Right lung (tissue), 5 donors: ENCODE measurements around the gene IPP. TPM values are rescaled to one million over a fixed set of nuclear protein-coding genes. Genes with fewer than 3 reads are reported as not detected.
A peak's percentile ranks its signal among the peaks of the same experiment; 100 is the strongest.
"Not testable (repeated sequence)": the region's sequence is repeated elsewhere in the genome, so short reads cannot be mapped to it uniquely, and the experiment has no call there.

ENCODE experiments used
- DNase-seq, 2 donors: peaks; one replicate each; pipeline ENCODE4 v3.0.0-alpha.2; 2013
- polyA plus RNA-seq, 5 donors: library from polyadenylated mRNA; unstranded; fragments of 120-200 nt; gene quantifications; one replicate each; pipeline versions ENCODE4 v1.2.1 to v1.2.3, GENCODE V29; 2013; ENCODE audit warnings: inconsistent platforms in 1 of 5, low replicate concordance in 1 of 5; ENCODE audit not compliant: insufficient read length in 5 of 5, insufficient read depth in 1 of 5

The IPP gene
- polyA plus RNA-seq, 5 donors = 19.2 to 23.9 (median 22.9) TPM

DNA sequence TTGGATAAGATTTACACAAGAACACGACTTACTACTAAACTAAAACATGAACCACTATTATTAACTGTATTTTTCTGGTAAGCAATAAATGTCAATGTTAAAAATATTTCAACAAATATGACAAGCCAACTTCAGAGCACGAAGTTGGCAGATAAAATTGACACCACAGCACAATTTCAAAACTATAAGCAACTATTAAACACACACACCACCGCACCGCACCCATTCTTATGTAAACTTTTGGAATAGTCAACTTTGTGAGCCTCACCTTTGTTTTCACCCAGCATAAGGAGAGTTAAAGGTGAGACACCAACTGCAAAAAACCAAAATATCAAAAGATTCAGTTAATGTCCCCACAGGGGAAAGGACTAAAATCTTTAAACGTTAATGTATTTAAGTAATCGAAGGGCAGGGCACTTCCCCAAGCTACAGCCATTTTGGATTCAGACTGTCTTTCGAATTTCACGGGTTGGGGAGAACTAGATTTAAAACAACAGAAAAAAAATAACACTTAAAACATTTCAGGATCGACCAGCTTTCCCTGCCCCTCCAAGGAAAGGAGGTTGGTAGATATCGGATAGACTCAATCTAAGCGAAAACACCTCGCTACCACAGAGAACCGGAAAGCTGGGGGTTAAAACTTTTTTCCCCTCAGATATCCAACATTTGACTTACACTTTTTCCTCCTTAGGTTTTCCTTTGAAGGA lies 65.0 kb downstream of the IPP start:
- peak in 1 of 2 donors; percentile 24 for DNase-seq

DNA sequence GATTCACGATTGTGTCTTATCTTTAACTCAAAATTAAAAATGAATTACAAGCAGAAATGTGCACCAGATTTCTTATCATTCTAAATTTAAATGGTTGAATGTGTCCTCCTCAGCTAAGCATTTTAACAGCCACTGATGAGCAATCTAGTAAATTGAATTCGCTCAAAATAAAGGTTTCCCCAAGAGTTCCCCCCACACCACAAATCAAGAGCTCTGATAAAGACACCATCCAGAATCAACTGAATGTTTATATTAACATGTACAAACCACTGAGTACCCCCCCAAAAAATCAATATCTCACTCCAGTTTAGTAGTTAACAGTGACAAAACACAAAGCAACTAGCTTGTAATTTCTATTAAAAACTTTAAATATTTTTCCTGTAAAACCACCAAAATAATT lies 66.1 kb downstream of the IPP start:
- DNase-seq = no peak

DNA sequence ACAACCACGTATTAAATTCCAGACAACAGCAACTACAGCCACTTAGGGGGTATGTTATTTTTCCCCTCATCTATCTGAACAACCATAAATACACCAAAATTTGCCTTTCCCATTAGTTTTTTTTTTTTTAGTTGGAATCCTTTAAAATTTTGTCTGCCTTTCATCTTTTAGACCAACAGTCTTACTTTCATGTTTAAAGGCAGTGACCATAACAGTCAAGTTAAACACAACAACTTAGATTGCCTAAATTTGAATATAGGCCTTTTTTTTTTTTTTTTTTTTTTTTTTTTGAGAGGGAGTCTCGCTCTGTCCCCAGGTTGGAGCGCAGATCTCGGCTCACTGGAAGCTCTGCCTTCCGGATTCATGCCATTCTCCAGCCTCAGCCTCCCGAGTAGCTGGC lies 67.5 kb downstream of the IPP start:
- no peak for DNase-seq

DNA sequence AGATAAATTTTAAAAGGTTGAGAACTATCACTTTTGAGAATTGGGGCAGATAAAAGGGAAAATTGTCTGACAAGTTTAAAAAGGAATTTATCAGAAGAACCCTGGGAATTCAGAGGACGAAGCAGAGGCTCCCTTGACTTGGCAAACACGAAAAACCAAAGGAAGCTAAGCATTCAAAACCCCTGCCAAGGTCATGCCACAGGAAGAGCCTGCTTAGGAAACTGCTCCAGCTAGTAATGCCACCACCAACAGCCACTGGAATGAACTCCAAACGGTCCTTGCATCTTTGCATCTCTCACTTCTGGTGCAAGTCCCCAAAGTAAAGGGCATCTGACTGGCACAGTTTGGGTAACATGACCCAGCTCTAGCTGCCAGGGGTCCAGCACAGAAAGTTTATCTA lies 71.3 kb downstream of the IPP start:
- no peak for DNase-seq

DNA sequence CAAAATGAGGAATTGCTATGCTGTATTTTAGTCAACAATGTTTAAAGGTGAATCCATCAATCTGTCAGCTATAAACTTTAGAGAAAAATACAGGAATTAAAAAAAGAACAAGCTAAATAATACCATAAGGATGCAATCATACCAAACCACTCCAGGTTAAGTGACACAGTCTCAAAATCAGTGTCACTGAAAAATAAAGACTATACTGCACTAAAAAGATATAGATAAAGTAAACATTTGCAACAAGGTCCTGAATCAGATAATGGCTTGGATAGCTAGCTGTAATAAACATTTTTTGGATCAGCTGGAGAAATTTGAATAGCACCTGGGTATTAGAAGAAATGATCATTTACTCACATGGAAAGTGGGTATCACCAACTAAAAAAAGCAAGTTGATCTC lies 72.0 kb downstream of the IPP start:
- no peak for DNase-seq

DNA sequence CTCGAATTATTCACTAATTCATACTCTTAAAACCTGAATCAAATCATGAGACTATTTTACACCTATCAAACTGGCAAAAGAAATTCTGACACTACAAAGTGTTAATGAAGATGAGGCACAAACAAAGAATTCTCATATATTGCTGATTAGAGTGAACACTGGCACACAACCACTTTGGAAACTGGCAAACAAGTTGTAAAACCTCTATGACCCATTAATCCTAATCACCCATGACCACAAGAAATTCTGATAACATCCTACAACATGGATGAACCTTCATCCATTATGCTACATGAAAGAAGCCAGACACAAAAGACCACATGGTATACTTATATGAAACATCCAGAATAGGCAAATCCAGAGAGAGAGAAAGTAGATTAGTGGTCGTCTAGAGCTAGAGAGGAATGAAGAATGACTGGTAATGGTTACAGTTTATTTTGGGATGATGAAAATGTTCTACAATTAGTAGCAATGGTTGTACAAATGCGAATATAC lies 72.7 kb downstream of the IPP start:
- no peak for DNase-seq

DNA sequence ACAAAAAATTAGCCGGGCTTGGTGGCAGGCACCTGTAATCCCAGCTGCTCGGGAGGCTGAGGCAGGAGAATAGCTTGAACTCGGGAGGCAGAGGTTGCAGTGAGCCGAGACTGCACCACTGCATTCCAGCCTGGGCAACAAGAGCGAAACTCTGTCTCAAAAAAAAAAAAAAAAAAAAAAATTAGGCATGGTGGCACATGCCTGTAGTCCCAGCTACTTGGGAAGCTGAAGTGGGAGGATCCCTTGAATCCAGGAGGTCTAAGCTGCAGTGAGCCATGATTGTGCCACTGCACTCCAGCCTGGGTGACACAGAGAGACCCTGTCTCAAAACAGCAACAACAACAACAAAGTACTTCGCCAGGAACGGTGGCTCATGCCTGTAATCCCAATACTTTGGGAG lies 73.9 kb downstream of the IPP start:
- DNase-seq = not testable (repeated sequence)

DNA sequence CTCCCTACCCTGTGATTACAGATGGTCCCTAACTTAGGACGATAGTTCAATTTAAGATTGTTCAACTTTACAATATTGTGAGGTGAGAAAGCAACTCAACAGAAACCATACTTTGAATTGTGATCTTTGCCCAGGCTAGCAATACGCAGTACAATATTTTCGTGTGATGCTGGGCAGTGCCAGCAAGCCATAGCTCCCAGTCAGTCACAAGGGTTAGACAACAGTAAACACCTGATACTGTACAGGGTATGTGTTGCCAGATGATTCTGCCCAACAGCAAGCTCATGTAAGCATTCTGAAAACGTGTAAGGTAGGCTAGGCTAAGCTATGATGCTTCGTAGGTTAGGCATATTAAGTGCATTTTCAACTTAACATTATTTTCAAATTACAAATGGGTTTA lies 76.0 kb downstream of the IPP start:
- no peak for DNase-seq

DNA sequence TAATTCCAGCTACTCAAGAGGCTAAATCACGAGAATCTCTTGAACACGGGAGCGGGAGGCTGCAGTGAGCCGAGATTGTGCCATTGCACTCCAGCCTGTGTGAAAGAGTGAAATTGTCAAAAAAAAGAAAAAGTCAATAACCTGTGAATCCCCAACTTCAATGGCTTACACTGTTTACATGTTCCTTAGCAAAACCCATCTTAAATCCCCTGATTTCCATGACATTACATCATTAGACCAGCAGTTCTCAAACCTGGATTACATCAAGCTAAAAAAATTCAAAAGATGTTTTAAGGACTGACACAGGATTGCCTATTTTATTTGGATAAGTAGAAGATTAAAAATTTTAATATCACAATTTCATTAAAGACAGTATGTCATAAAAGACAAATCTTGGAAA lies 76.5 kb downstream of the IPP start:
- no peak for DNase-seq

DNA sequence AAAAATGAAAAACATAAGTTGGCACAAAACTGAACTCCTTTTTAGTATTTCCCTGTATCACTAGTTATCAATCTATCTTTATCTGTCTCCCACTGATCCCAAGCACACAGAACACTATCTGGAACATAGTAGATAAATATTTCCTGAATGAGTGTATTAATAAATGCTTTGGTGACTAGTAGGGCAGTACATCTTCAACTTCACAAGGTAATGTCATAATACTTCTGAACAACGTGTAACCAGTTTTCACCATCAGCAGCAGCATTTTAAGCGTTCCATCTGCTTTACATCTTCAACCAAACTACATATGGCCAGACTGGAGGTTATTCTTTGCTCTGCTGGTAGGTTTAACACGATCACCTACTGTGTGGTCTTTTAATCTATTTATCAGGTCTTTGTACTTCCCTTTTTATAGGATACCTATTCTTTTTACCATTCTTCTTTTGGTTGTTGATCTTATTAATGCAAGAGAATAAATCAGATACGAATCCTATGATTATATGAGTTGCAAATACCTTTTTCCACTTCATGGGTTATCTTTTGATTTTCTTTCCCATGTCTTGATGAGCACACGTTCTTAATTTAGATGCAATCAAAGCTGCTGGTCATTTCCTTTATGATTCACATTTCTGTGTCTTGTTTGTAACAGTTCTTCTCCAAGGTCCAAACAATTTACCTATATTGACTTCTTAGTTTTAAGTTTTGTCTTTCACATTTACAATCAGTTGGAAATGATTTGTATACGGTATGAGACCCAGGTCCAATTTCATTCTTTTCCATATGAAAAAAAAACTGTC lies 80.4 kb downstream of the IPP start:
- DNase-seq = no peak

DNA sequence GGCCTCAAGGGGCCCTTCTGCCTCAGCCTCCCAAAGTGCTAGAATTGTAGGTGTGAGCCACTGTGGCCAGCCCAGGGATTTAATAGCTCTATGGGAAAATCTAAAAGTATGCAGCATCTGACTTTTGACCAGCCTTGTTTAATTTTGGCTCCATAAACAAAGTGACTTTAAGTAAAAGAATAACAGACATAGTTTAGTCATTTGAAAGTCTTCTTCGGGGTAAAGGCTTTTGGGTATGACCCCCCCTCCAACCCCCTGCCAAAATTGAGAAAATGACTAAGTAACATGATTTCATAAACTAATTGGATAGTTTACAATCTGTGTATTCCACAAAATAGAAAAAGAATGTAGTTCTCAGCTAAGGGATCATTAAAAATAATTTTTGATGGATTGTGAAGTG lies 81.1 kb downstream of the IPP start:
- no peak for DNase-seq

DNA sequence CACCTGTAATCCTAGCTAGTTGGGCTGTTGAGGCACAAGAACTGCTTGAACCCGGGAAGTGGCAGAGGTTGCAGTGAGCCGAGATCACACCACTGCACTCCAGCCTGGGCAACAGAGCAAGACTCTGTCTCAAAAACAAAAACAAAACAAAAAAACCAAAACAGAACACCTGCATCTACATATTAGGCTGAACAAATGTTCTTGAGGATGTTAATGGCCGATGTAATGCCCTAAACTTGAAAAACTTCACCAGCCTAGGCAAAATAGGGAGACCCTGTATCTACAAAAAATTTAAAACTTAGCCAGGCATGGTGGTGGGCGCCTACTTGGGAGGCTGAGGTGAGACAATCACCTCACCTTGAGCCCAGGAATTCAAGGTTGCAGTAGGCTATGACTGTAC lies 81.9 kb downstream of the IPP start:
- no peak for DNase-seq

DNA sequence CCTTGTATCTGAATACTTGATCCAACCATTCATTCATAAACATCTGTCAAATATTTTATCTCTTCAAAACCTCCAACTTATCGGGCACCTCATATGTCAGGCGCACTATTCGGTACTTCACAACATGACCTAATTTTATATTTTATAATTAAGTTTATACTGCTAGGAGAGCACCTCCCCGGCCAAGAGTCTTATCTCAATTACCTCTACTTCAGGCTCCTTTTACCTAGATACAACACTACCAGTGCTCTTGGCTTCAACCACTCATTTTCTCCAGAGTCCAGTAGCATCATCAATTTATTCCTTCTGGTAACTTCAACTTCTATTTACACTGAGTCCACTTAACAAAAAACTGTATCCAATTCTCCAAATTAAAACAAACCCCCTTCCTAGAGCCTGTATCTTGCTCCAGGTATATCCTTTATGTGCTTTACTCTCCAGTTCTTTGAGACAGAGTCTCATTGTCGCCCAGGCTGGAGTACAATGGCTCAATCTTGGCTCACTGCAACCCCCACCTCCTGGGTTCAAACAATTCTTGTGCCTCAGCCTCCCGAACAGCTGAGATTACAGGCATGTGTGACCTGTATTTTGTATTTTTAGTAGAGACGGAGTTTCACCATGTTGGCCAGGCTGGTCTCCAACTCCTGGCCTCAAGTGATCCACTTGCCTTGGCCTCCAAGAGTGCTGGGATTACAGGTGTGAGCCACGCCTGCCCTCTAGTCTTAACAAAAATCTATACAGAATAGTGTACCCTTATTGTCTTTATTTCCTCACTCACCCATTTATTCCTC lies 82.9 kb downstream of the IPP start:
- no peak for DNase-seq

DNA sequence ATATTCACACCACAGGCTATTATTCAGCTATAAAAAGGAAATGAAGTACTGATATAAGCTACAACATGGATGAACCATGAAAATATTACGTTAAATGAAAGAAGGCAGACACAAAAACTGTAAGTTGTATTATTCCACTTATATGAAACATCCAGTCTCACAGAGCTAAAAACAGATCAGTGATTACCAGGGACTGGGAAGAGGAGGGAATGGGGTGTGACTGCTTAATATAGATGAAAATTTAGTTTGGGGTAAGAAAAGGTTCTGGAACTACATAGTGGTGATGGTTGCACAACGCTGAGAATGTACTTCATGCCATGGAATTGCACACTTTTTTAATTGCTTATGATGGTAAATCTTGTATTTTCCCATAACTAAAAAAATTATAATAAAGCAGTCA lies 83.6 kb downstream of the IPP start:
- no peak for DNase-seq

DNA sequence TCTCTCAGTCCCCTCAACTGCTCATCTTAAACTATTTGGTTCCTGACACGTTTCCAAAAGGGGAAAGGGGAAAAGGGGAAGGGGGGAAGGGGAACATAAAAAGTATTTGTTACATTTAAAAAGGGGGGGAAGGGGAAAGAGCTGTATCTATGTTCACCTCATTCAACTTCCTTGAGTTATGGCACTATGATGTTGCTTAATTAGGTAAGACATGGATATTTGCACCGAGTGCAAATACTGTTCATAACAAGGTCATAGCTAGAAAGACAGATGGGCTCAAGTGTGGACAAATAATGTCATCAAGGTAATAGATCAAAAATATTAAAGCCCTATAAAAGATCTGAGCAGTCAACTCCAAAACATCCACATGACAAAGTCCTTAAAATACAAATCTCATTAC lies 90.1 kb downstream of the IPP start:
- no peak for DNase-seq

DNA sequence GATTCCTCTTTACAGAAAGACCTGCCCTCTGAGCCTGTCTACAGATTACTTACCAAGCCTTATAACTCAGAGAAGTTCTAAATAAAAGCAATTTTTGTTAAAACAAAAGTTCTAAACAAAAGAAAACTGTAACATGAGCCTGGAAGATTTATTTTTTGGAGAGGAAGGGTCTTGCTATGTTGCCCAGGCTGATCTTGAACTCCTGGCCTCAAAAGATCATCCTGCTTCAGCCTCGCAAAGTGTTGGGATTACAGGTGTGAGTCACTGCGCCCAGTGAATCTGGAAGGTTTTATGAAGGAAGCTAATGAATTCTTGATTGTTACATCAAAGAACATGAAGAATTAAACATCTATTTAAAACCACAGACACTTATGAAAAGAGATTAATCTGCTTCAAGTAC lies 91.2 kb downstream of the IPP start:
- no peak for DNase-seq

DNA sequence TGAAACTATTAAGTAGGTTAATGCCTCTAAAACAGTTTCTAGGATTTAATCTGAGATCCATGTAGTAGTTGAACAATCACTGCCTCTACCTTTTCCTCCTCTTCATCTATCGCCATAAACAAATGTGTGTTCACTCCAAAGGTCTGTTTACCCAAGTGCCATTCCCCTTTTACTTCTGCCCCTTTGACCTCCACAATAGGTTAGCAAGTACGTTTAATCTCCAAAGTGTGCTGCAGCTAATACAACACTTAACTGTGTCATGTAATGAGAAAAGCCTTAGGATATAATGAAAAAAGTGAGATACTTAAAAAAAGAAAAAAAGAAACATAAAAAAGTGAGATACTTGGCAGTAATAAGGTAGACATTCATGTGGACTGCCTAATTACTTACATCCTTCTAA lies 92.3 kb downstream of the IPP start:
- DNase-seq = no peak

DNA sequence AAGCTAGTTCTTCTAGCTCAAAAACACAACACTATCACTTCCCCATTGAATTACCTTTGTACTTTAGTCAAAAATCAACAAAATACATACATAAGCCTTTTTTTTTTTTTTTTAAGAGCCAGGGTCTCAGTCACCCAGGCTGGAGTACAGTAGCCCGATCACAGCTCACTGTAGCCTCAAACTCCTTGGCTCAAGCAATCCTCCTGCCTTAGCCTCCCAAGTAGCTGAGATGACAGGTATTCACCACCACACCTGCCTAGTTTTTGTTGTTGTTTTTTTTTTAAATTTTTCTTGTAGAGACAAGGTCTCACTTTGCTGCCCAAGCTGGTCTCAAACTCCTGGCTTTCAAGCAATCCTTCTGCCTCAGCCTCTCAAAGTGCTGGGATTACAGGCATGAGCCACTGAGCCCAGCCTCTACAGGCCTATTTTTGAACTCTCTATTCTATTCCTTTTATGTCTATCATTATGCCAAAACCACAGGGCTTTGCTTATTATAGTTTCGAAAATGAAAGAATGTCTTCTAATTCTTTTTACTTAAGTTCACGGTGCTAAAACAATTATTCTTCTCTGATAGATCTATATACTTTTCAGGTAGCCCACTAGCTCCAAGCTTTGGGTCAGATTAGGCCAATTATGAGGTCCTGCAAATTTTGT lies 93.8 kb downstream of the IPP start:
- no peak for DNase-seq

DNA sequence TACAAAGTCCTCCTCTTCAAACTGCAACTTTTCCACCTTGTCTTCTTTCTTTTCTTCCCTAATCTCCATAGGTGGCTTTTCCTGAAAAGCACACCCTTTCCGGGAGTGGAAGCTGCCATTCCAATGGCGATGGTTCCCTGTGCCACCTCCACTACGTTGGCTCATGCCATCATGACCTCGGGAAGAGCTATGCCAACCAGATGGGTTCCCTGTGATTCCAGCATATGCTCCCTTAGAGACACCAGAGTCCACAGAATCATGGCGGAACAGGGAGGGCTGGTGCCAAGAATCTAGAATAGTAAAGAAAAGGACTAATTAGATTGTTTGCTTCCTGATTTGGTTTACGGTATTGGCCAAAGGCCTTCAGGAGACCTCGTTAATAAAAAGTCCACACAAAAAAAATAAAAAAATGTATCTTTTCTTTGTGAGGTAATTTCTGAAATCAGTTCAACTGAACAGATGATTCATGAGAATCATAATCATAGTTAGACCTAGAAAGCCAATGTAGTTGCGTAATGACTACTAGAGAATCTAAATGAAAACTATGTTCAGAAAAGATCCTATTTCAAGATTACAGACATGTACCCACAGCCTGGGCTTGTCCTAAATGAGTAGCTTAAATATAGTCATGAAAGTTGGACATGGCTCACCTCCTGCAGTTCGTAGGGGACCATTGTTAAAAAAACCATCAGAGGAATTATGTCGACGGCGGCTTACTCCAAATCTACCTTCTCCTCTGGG lies 95.7 kb downstream of the IPP start:
- no peak for DNase-seq
